ENCODE measurements around the gene TMCO1. TPM values are rescaled to one million over a fixed set of nuclear protein-coding genes. Genes with fewer than 3 reads are reported as not detected.
A peak's percentile ranks its signal among the peaks of the same experiment; 100 is the strongest.
"Not testable (repeated sequence)": the region's sequence is repeated elsewhere in the genome, so short reads cannot be mapped to it uniquely, and the experiment has no call there.

The TMCO1 gene
- total RNA-seq, 4 donors from 2014 or later: 33.2 to 57.7 (median 40.2) TPM

- 77% methylated on average over 2 of the region's 2 CpGs; no CpG with 5 or more reads in 1 of the 2 donors for WGBS, 2 donors (ENCODE audit: low coverage in 1 of 2)
- H3K27ac ChIP-seq: no peak overlapping the region
Measured at GRCh38 chr1:165726169-165726568, 42.5 kb downstream of the TMCO1 start.

GRCh38 chr1:165717918-165718515 lies 50.7 kb downstream of the TMCO1 start:
- WGBS, 2 donors (ENCODE audit: low coverage in 1 of 2): 11 to 14% methylated on average over 3 of the region's 4 CpGs
- H3K27ac ChIP-seq: no peak overlapping the region
- H3K4me1 ChIP-seq: no peaks in the 10 kb centered on the region
- H3K4me3 ChIP-seq: no peak overlapping the region
- no peaks in the 10 kb centered on the region for H3K36me3 ChIP-seq
- no peaks in the 10 kb centered on the region for H3K27me3 ChIP-seq
- no peak for ATAC-seq
- H3K9me3 ChIP-seq: no peaks in the 10 kb centered on the region
- TF ChIP-seq, protein P1, sequence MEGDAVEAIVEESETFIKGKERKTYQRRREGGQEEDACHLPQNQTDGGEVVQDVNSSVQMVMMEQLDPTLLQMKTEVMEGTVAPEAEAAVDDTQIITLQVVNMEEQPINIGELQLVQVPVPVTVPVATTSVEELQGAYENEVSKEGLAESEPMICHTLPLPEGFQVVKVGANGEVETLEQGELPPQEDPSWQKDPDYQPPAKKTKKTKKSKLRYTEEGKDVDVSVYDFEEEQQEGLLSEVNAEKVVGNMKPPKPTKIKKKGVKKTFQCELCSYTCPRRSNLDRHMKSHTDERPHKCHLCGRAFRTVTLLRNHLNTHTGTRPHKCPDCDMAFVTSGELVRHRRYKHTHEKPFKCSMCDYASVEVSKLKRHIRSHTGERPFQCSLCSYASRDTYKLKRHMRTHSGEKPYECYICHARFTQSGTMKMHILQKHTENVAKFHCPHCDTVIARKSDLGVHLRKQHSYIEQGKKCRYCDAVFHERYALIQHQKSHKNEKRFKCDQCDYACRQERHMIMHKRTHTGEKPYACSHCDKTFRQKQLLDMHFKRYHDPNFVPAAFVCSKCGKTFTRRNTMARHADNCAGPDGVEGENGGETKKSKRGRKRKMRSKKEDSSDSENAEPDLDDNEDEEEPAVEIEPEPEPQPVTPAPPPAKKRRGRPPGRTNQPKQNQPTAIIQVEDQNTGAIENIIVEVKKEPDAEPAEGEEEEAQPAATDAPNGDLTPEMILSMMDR (IDR thresholded peaks at IDR 0.05): peak in 3 of 4 experiments; percentile 19 to 47 (median 42)
- TF ChIP-seq POLR2AphosphoS5 (IDR thresholded peaks at IDR 0.05): no peak
- TF ChIP-seq EP300 (IDR thresholded peaks at IDR 0.05): no peak
- no peak for TF ChIP-seq POLR2A (IDR thresholded peaks at IDR 0.05)

More at GRCh38 chr1:165726169-165726568, 42.5 kb downstream of the TMCO1 start:
- no peaks in the 10 kb centered on the region for H3K4me1 ChIP-seq
- TF ChIP-seq POLR2AphosphoS5 (IDR thresholded peaks at IDR 0.05) (no peak), EP300 (IDR thresholded peaks at IDR 0.05) (no peak), POLR2A (IDR thresholded peaks at IDR 0.05) (no peak)
- TF ChIP-seq, protein P1 (IDR thresholded peaks at IDR 0.05): no peak
- no peaks in the 10 kb centered on the region for H3K27me3 ChIP-seq
- no peak for ATAC-seq
- no peak overlapping the region for H3K4me3 ChIP-seq
- no peaks in the 10 kb centered on the region for H3K9me3 ChIP-seq
- peaks cover 0 to 43% of the 10 kb centered on the region in 2 donors for H3K36me3 ChIP-seq

DNA sequence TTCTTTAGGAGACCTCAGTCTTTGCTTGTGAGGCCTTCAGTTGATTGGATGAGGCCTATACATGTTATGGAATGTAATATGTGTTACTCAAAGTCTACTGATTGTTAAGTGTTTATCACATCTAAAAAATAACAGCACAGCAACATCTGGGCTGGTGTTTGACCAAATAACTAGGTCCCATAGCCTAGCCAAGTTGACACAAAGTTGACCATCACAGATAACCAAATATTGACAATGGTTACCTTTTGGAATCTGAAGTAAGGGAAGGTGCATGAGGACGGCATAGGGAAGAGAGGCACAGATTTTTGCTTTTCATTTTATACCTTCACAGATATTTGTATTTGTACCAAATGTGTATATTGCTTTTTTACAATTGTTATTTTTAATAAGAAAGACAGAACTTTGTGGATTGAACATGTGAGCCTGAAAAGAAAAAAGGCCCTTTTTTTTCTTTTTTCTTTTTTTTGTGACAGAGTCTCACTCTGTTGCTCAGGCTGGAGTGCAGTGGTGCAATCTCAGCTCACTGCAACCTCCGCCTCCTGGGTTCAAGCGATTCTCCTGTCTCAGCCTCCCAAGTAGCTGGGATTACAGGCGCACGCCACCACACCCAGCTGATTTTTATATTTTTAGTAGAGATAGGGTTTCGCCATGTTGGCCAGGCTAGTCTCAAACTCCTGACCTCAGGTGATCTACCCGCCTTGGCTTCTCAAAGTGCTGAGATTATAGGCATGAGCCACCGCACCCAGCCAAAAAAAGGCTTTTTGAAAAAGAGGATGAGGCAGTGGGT lies 52.2 kb downstream of the TMCO1 start:
- WGBS, 2 donors (ENCODE audit: low coverage in 1 of 2): 80 to 87% methylated on average over 1 to 8 of the region's 8 CpGs
- ATAC-seq, H3K36me3 ChIP-seq, H3K27me3 ChIP-seq, H3K4me1 ChIP-seq, H3K9me3 ChIP-seq, H3K4me3 ChIP-seq, H3K27ac ChIP-seq: not testable (repeated sequence)

DNA sequence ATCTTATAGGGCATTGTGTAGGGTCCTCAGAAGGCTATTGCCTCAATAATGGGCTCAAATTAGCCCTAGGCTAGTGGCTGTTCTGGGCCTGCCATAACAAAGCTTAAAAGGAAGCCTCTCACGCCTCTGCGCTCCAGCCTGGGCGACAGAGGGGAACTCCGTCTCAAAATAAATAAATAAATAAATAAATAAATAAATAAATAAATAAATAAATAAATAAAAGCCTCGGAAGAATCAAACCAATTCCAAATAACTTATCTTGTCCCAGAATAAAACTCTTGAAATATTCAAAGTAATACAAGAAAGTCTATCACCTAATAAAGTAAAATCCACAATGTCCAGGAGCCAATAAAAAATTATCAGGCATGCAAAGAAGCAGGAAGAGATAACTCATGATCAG lies 55.9 kb downstream of the TMCO1 start:
- H3K27ac ChIP-seq: no peak overlapping the region
- H3K9me3 ChIP-seq: no peaks in the 10 kb centered on the region
- WGBS, 2 donors (ENCODE audit: low coverage in 1 of 2): 80 to 85% methylated on average over 3 to 5 of the region's 5 CpGs
- no peaks in the 10 kb centered on the region for H3K36me3 ChIP-seq
- H3K4me3 ChIP-seq: no peak overlapping the region
- TF ChIP-seq, protein P1 (IDR thresholded peaks at IDR 0.05): no peak
- TF ChIP-seq POLR2AphosphoS5 (IDR thresholded peaks at IDR 0.05) (no peak), POLR2A (IDR thresholded peaks at IDR 0.05) (no peak), EP300 (IDR thresholded peaks at IDR 0.05) (no peak)
- no peaks in the 10 kb centered on the region for H3K4me1 ChIP-seq
- no peaks in the 10 kb centered on the region for H3K27me3 ChIP-seq
- no peak for ATAC-seq

DNA sequence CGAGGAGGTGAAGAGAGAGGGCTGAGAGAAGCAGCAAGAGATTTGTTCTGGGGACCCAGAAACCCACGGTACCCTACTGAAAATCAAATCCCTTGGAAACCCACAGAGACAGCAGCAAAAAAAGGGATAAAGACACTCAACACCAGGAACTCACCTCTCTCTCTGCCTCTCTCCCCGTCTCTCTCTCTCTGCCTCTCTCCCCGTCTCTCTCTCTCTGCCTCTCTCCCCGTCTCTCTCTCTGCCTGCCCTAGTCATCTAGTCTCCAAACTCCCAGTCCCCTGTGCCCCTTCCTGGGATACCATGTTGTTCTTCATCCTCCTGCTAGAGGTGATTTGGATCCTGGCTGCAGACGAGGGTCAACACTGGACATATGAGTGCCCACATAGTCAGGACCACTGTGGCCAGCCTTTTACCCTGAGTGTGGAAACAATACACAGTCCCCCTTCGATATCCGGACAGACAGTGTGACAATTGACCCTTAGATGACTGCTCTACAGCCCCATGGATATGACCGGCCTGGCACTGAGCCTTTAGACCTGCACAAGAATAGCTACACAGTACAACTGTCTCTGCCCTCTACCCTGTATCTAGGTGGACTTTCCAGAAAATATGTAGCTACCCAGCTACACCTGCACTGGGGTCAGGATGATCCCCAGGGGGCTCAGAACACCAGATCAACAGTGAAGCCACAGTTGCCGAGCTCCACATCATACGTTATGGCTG lies 60.5 kb downstream of the TMCO1 start:
- no peak for TF ChIP-seq POLR2A (IDR thresholded peaks at IDR 0.05)
- no peak for TF ChIP-seq POLR2AphosphoS5 (IDR thresholded peaks at IDR 0.05)
- TF ChIP-seq, protein P1 (IDR thresholded peaks at IDR 0.05): no peak
- no peak for TF ChIP-seq EP300 (IDR thresholded peaks at IDR 0.05)
- Histone ChIP-seq H3K9me3 (no peaks in the 10 kb centered on the region), H3K27me3 (peaks cover 17% of the 10 kb centered on the region), H3K4me3 (no peak overlapping the region), H3K4me1 (no peaks in the 10 kb centered on the region), H3K27ac (no peak overlapping the region), H3K36me3 (no peaks in the 10 kb centered on the region)
- ATAC-seq: no peak
- 58 to 82% methylated on average over 7 to 8 of the region's 11 CpGs for WGBS, 2 donors (ENCODE audit: low coverage in 1 of 2)
